ENCODE results near the gene RHOXF1.

DNA sequence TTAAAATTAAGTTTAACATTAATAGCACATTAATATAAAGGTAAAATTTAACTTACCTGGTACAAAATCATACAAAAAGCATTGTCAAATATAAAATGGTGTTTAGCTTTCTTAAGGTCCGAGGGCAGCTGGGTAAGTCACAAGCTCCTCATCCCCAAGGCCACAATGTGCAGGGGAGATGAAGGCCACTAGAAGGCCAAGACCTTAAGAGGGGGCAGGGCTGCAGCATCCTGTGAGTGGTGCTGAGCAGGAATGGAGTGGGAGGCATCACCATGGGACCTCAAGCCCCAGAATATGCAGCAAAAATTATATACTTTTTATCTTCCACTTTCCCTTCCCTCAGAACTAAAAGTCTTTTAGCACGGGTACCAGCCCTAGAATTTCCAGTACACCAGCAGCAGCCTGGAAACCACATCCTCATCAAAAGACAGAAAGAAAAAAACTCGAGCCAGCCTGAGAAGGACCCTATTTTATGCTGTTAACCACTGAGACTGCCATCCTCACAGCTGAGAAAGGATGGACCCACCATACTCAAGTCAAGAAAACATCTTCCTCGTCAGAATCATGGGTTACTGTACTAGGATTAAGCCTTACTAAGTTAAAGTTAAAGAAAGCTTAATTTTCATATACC lies 29.7 kb upstream of the RHOXF1 start:
- TF ChIP-seq, protein P1, sequence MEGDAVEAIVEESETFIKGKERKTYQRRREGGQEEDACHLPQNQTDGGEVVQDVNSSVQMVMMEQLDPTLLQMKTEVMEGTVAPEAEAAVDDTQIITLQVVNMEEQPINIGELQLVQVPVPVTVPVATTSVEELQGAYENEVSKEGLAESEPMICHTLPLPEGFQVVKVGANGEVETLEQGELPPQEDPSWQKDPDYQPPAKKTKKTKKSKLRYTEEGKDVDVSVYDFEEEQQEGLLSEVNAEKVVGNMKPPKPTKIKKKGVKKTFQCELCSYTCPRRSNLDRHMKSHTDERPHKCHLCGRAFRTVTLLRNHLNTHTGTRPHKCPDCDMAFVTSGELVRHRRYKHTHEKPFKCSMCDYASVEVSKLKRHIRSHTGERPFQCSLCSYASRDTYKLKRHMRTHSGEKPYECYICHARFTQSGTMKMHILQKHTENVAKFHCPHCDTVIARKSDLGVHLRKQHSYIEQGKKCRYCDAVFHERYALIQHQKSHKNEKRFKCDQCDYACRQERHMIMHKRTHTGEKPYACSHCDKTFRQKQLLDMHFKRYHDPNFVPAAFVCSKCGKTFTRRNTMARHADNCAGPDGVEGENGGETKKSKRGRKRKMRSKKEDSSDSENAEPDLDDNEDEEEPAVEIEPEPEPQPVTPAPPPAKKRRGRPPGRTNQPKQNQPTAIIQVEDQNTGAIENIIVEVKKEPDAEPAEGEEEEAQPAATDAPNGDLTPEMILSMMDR (IDR thresholded peaks at IDR 0.05; ENCODE audit: control extremely low read depth in 1 of 3, insufficient read depth in 1 of 3, low read depth in 1 of 3, low read length in 3 of 3), result no peak
- TF ChIP-seq RAD21 (IDR thresholded peaks at IDR 0.05 in 1 of 2, conservative IDR thresholded peaks at IDR 0.05 in 1 of 2; ENCODE audit: low read depth in 2 of 2, low read length in 2 of 2) (no peak), KDM5A (IDR thresholded peaks at IDR 0.05; ENCODE audit: low read length) (no peak), TEAD4 (IDR thresholded peaks at IDR 0.05; ENCODE audit: low read depth, low read length) (no peak), YY1 (IDR thresholded peaks at IDR 0.05; ENCODE audit: low read depth, low read length) (no peak), NRF1 (IDR thresholded peaks at IDR 0.05; ENCODE audit: low read depth, low read length) (no peak)
- TF ChIP-seq, protein P2, sequence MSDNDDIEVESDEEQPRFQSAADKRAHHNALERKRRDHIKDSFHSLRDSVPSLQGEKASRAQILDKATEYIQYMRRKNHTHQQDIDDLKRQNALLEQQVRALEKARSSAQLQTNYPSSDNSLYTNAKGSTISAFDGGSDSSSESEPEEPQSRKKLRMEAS (IDR thresholded peaks at IDR 0.05), result no peak
